K562 (cell line): ENCODE data around the gene BTG2. TPM values are rescaled to one million over a fixed set of nuclear protein-coding genes. Genes with fewer than 3 reads are reported as not detected.

Experiments used
- ARNT ChIP-seq, 2 experiments: fragments of 450-650 bp; IDR thresholded peaks; 2 replicates each; pipeline ENCODE4 v1.6.1; 2016; ENCODE audit warnings: mild to moderate bottlenecking in 1 of 2
- CBFA2T3 ChIP-seq: fragments of 450-650 bp; IDR thresholded peaks from 2 replicates; pipeline ENCODE4 v1.6.1; 2017
- DNMT1 ChIP-seq: fragments of 450-650 bp; IDR thresholded peaks from 2 replicates; pipeline ENCODE4 v1.6.1; 2016; ENCODE audit warnings: antibody characterized with exemption, mild to moderate bottlenecking
- ELF4 ChIP-seq: fragments of 450-650 bp; formaldehyde crosslinking; IDR thresholded peaks from 2 replicates; pipeline ENCODE4 v1.4.0; 2022; ENCODE audit warnings: missing genetic modification characterization
- HDAC8 ChIP-seq: fragments of 450-650 bp; IDR thresholded peaks from 2 replicates; pipeline ENCODE4 v1.6.1; 2016; ENCODE audit warnings: mild to moderate bottlenecking, missing genetic modification characterization, moderate library complexity, missing compliant biosample characterization
- PML ChIP-seq: IDR thresholded peaks from 2 replicates; pipeline ENCODE4 v1.6.1; 2012; ENCODE audit warnings: low read length, inconsistent platforms
- POU5F1 ChIP-seq: fragments of 150-350 bp; IDR thresholded peaks from 2 replicates; pipeline ENCODE4 v1.6.1; 2014; ENCODE audit warnings: borderline replicate concordance, low read length, low read depth, mild to moderate bottlenecking; ENCODE audit not compliant: partially characterized antibody
- PRMT5 ChIP-seq: sonication (generic); formaldehyde crosslinking; IDR thresholded peaks from 2 replicates; pipeline ENCODE4 v1.5.0; 2020; ENCODE audit warnings: missing genetic modification reagents
- RBM15 ChIP-seq: fragments of 200-400 bp; formaldehyde crosslinking; IDR thresholded peaks from 2 replicates; pipeline ENCODE4 v1.6.1; 2018; ENCODE audit warnings: mild to moderate bottlenecking, low read length, moderate library complexity; ENCODE audit not compliant: insufficient read depth
- SMARCA4 ChIP-seq: fragments of 450-650 bp; IDR thresholded peaks from 2 replicates; pipeline ENCODE4 v1.6.1; 2016
- SMC3 ChIP-seq: conservative IDR thresholded peaks from 2 replicates; pipeline ENCODE4 v1.6.1; 2011; ENCODE audit warnings: low read depth, low read length, improper control_type of control experiment; ENCODE audit not compliant: insufficient read depth
- SREBF2 ChIP-seq: sonication (generic); formaldehyde crosslinking; IDR thresholded peaks from 2 replicates; pipeline ENCODE4 v1.4.0; 2020; ENCODE audit warnings: mild to moderate bottlenecking, missing genetic modification reagents
- TRIM28 ChIP-seq: fragments of 450-650 bp; IDR thresholded peaks from 2 replicates; pipeline ENCODE4 v1.6.1; 2017
- ZNF311 ChIP-seq: fragments of 250-450 bp; sonication (Bioruptor Pico); IDR thresholded peaks from 2 replicates; pipeline ENCODE4 v1.4.0; 2020; ENCODE audit warnings: mild to moderate bottlenecking, moderate library complexity
- ZNF316 ChIP-seq: fragments of 450-650 bp; IDR thresholded peaks from 2 replicates; pipeline ENCODE4 v1.6.1; 2016
- ZNF347 ChIP-seq: fragments of 450-650 bp; formaldehyde crosslinking; IDR thresholded peaks from 2 replicates; pipeline ENCODE4 v1.4.0; 2020; ENCODE audit warnings: low read depth, mild to moderate bottlenecking, moderate library complexity
- ZNF551 ChIP-seq: fragments of 250-450 bp; sonication (Bioruptor Pico); IDR thresholded peaks from 2 replicates; pipeline ENCODE4 v1.5.0; 2021; ENCODE audit warnings: mild to moderate bottlenecking, moderate library complexity
- ZNF589 ChIP-seq: fragments of 200-800 bp; sonication (Bioruptor generic); IDR thresholded peaks from 2 replicates; pipeline ENCODE4 v1.6.1; 2016; ENCODE audit warnings: low read depth, missing genetic modification characterization, missing compliant biosample characterization
- polyA plus RNA-seq, 8 experiments: library from polyadenylated mRNA; depleted of rRNA in 4 of 8; stranded (reverse) in 5 of 8; unstranded in 3 of 8; fragments of >200 nt; fragmentation: Nextera tagmentation in 2 of 8; fragmentation: Illumina TruSeq in 1 of 8; extraction: Ambion mirVana in 2 of 8; extraction: Trizol in 1 of 8; gene quantifications; 2 replicates each; pipeline versions ENCODE4 v1.2.1 to v1.2.3, GENCODE V29; 2011 to 2014; ENCODE audit warnings: inconsistent platforms in 1 of 8, missing spikeins in 1 of 8
- total RNA-seq, 7 experiments: library from RNA; depleted of rRNA in 6 of 7; stranded (reverse); fragments of >200 nt in 6 of 7; fragmentation: Illumina TruSeq in 2 of 7; extraction: Trizol in 2 of 7; gene quantifications; 2 replicates each; pipeline versions ENCODE4 v1.2.1 to v1.2.3, GENCODE V29; 2011 to 2021; ENCODE audit warnings: low replicate concordance in 1 of 7
- TF ChIP-seq, protein P1 (sequence below): sonication (generic); formaldehyde crosslinking; IDR thresholded peaks from 2 replicates; pipeline ENCODE4 v1.8.0; 2022; ENCODE audit warnings: mild to moderate bottlenecking, missing genetic modification reagents
- TF ChIP-seq, protein P2 (sequence below): sonication (generic); formaldehyde crosslinking; IDR thresholded peaks from 2 replicates; pipeline ENCODE4 v1.4.0; 2020; ENCODE audit warnings: mild to moderate bottlenecking, missing genetic modification reagents
- TF ChIP-seq, protein P3 (sequence below): IDR thresholded peaks from 3 replicates; pipeline ENCODE4 v1.6.1; 2011; ENCODE audit warnings: borderline replicate concordance, mild to moderate bottlenecking, moderate library complexity; ENCODE audit not compliant: insufficient read length; ENCODE audit errors: extremely low read depth
- TF ChIP-seq, protein P4 (sequence below): fragments of 450-650 bp; IDR thresholded peaks from 2 replicates; pipeline ENCODE4 v1.6.1; 2014; ENCODE audit warnings: low read depth, mild to moderate bottlenecking, moderate library complexity, borderline replicate concordance

The BTG2 gene
- total and polyA plus RNA-seq, 9 of the 15 experiments (the other 6 are each of a cell fraction or from before 2014, with no cell fraction given), result 2.3 to 41.9 (median 8.7) TPM

DNA sequence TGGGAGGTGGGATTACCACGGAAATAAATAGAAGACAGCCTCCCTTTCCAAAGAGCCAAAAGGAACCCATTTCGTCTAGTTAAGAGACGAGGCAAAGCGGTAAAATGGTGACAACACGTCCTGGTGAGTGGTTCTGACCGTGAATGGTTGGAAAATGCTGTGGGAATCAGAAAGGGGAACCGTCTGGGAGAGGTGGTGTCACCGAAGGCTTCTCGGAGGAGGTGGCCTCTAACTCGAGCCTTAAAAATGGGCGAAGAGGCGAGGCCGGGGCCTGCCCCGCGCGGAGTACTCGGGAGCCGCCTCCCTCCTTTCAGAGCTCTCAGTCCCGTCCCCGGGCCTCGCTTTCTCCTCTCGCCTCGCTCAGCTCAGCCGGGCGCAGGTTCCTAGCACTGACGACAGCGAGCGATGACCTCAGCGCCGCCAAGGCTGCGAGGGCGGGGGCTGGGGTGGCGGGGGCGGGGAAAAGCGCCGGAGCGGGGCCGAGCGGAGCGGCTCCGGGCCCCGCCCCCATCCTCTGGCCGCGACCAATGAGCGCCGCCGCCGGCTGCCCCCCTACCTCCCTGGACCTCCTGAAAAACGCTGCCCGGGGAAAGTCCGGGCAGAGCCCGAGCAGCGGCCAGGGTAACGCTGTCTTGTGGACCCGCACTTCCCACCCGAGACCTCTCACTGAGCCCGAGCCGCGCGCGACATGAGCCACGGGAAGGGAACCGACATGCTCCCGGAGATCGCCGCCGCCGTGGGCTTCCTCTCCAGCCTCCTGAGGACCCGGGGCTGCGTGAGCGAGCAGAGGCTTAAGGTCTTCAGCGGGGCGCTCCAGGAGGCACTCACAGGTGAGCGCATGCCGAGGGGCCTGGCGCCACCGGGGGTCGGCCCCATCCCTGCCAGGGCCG lies at the start of gene BTG2 (continued):
- TF ChIP-seq POU5F1 (peak; percentile 31), SREBF2 (no peak), ARNT (IDR thresholded peaks at IDR 0.05) (peak; percentile 71 to 73; a peak in 2 of 4 replicates), ZNF347 (CRISPR knock-in tag) (no peak), PRMT5 (CRISPR knock-in tag) (no peak), ZNF551 (no peak), RBM15 (no peak), SMARCA4 (peak; percentile 36; the same call in 1 of the 2 replicates), TRIM28 (no peak), ZNF316 (no peak), ZNF589 (no peak), SMC3 (no peak), CBFA2T3 (0 out of 2 replicates have a peak, but pooled peaks have one; percentile 2), PML (peak; percentile 49), HDAC8 (tag) (no peak), DNMT1 (no peak), ELF4 (CRISPR knock-in tag) (no peak), ZNF311 (no peak)
- TF ChIP-seq, protein P1, sequence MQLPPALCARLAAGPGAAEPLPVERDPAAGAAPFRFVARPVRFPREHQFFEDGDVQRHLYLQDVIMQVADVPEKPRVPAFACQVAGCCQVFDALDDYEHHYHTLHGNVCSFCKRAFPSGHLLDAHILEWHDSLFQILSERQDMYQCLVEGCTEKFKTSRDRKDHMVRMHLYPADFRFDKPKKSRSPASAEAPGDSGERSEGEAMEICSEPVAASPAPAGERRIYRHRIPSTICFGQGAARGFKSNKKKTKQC (CRISPR knock-in tag), result 0 out of 2 replicates have a peak, but pooled peaks have one; percentile 21
- TF ChIP-seq, protein P2, sequence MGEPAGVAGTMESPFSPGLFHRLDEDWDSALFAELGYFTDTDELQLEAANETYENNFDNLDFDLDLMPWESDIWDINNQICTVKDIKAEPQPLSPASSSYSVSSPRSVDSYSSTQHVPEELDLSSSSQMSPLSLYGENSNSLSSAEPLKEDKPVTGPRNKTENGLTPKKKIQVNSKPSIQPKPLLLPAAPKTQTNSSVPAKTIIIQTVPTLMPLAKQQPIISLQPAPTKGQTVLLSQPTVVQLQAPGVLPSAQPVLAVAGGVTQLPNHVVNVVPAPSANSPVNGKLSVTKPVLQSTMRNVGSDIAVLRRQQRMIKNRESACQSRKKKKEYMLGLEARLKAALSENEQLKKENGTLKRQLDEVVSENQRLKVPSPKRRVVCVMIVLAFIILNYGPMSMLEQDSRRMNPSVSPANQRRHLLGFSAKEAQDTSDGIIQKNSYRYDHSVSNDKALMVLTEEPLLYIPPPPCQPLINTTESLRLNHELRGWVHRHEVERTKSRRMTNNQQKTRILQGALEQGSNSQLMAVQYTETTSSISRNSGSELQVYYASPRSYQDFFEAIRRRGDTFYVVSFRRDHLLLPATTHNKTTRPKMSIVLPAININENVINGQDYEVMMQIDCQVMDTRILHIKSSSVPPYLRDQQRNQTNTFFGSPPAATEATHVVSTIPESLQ (CRISPR knock-in tag), result no peak
- TF ChIP-seq, protein P3, sequence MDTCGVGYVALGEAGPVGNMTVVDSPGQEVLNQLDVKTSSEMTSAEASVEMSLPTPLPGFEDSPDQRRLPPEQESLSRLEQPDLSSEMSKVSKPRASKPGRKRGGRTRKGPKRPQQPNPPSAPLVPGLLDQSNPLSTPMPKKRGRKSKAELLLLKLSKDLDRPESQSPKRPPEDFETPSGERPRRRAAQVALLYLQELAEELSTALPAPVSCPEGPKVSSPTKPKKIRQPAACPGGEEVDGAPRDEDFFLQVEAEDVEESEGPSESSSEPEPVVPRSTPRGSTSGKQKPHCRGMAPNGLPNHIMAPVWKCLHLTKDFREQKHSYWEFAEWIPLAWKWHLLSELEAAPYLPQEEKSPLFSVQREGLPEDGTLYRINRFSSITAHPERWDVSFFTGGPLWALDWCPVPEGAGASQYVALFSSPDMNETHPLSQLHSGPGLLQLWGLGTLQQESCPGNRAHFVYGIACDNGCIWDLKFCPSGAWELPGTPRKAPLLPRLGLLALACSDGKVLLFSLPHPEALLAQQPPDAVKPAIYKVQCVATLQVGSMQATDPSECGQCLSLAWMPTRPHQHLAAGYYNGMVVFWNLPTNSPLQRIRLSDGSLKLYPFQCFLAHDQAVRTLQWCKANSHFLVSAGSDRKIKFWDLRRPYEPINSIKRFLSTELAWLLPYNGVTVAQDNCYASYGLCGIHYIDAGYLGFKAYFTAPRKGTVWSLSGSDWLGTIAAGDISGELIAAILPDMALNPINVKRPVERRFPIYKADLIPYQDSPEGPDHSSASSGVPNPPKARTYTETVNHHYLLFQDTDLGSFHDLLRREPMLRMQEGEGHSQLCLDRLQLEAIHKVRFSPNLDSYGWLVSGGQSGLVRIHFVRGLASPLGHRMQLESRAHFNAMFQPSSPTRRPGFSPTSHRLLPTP, result peak; percentile 61
- TF ChIP-seq, protein P4, sequence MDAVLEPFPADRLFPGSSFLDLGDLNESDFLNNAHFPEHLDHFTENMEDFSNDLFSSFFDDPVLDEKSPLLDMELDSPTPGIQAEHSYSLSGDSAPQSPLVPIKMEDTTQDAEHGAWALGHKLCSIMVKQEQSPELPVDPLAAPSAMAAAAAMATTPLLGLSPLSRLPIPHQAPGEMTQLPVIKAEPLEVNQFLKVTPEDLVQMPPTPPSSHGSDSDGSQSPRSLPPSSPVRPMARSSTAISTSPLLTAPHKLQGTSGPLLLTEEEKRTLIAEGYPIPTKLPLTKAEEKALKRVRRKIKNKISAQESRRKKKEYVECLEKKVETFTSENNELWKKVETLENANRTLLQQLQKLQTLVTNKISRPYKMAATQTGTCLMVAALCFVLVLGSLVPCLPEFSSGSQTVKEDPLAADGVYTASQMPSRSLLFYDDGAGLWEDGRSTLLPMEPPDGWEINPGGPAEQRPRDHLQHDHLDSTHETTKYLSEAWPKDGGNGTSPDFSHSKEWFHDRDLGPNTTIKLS, result no peak
